ENCODE measurements around the gene CHRM4. TPM values are rescaled to one million over a fixed set of nuclear protein-coding genes. Genes with fewer than 3 reads are reported as not detected.

CHRM4 gene
- total RNA-seq, 1 donor from 2014 or later: not detected

DNA sequence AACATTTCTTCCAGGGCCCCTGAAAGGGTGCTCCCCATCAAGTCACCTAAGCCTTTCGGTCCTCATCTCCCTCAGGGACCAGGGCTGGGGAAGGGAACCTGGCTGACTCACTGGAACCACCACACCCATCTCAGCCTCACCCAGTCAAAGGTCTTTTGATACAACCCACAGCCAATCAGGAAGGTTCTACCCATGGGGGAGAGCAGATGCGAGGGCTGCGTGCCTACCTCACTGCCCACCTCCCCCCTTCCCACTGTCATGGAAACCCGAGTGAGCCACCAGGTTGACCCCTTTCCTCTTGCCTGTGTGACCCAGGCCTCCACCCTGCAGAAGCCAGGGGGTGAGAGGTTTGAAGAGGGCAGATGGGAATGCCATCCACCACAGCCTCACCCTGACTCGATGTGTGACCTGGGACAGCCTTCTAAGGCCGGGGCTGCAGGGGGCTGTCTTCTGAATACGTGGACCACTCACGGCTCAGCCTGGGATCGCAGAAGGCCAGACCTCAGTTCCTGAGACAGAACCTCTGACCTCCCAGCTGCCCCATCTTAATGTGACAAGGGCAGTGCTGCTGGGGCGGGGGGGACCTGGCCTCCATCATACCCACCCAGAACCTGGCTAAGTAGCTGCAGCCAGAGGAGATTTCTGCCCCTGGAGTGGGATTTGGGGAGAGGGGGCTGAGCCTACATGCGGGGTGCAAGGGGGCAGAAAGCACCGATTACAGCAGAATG lies 7.4 kb downstream of the CHRM4 start:
- no peak overlapping the region for H3K27ac ChIP-seq
- H3K27me3 ChIP-seq (ENCODE audit: low read depth): peaks cover 33% of the 10 kb centered on the region
- no peaks in the 10 kb centered on the region for H3K36me3 ChIP-seq
- TF ChIP-seq, protein P1, sequence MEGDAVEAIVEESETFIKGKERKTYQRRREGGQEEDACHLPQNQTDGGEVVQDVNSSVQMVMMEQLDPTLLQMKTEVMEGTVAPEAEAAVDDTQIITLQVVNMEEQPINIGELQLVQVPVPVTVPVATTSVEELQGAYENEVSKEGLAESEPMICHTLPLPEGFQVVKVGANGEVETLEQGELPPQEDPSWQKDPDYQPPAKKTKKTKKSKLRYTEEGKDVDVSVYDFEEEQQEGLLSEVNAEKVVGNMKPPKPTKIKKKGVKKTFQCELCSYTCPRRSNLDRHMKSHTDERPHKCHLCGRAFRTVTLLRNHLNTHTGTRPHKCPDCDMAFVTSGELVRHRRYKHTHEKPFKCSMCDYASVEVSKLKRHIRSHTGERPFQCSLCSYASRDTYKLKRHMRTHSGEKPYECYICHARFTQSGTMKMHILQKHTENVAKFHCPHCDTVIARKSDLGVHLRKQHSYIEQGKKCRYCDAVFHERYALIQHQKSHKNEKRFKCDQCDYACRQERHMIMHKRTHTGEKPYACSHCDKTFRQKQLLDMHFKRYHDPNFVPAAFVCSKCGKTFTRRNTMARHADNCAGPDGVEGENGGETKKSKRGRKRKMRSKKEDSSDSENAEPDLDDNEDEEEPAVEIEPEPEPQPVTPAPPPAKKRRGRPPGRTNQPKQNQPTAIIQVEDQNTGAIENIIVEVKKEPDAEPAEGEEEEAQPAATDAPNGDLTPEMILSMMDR (IDR thresholded peaks at IDR 0.05): no peak
- H3K4me3 ChIP-seq: no peak overlapping the region
- intact Hi-C loops (cut with DNase I): no loop called here
- DNase-seq (no peak), ATAC-seq (no peak)
- no peaks in the 10 kb centered on the region for H3K9me3 ChIP-seq
- peaks cover 13% of the 10 kb centered on the region for H3K4me1 ChIP-seq

DNA sequence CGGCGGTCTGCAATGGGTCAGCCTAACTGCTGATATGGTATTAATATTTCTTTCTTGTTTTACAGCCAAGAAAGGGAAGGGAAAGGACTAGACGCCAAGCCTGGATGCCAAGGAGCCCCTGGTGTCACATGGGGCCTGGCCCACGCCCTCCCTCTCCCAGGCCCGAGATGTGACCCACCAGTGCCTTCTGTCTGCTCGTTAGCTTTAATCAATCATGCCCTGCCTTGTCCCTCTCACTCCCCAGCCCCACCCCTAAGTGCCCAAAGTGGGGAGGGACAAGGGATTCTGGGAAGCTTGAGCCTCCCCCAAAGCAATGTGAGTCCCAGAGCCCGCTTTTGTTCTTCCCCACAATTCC lies 8.2 kb downstream of the CHRM4 start:
- TF ChIP-seq, protein P1 (IDR thresholded peaks at IDR 0.05): no peak
- Histone ChIP-seq H3K27ac (no peak overlapping the region), H3K9me3 (no peaks in the 10 kb centered on the region), H3K4me3 (no peak overlapping the region), H3K36me3 (no peaks in the 10 kb centered on the region), H3K4me1 (peaks cover 10% of the 10 kb centered on the region), H3K27me3 (ENCODE audit: low read depth) (peaks cover 26% of the 10 kb centered on the region)
- intact Hi-C loops (cut with DNase I): no loop called here
- DNase-seq: no peak
- ATAC-seq: no peak

DNA sequence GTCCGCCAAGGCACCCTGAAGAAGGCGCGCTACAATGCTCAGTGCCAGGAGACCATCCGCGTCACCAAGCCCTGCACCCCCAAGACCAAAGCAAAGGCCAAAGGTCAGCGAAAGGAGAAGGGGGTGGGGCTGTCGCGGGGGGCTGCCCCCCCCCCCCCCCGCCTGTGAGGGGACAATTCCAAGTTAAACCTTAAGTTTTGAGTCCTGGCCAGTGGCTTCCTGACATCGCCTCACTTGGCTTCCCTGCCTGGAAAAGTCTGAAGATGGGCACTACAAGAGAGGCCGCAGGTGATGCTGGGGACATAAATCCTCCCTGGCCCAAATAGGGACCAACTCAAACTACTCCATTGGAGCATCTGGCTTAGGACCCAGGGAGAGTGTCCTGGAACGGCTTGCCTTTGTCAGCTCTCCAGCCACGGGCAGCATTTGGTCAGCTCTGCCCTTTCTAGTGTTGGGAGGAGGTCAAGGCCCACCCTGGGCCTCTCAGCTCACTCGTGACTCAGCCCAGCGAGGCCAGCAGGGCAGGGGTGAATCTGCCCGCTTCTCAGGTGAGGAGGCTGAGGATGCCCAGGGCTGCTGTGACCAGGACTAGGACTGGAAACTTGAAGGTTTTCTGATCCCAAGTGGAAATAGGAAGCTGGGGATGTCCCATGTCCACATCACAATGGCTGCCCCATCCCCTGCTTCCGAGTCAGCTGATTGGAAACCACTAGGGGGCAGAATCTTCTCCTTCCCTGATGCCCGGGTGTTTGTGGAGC lies 8.8 kb downstream of the CHRM4 start:
- Histone ChIP-seq H3K27ac (no peak overlapping the region), H3K9me3 (no peaks in the 10 kb centered on the region), H3K4me1 (peaks cover 10% of the 10 kb centered on the region), H3K36me3 (no peaks in the 10 kb centered on the region), H3K4me3 (peak overlapping the region; percentile 85), H3K27me3 (ENCODE audit: low read depth) (peaks cover 20% of the 10 kb centered on the region)
- TF ChIP-seq, protein P1 (IDR thresholded peaks at IDR 0.05): peak; percentile 52
- DNase-seq (no peak), ATAC-seq (no peak)
- intact Hi-C loops (cut with DNase I): no loop called here

DNA sequence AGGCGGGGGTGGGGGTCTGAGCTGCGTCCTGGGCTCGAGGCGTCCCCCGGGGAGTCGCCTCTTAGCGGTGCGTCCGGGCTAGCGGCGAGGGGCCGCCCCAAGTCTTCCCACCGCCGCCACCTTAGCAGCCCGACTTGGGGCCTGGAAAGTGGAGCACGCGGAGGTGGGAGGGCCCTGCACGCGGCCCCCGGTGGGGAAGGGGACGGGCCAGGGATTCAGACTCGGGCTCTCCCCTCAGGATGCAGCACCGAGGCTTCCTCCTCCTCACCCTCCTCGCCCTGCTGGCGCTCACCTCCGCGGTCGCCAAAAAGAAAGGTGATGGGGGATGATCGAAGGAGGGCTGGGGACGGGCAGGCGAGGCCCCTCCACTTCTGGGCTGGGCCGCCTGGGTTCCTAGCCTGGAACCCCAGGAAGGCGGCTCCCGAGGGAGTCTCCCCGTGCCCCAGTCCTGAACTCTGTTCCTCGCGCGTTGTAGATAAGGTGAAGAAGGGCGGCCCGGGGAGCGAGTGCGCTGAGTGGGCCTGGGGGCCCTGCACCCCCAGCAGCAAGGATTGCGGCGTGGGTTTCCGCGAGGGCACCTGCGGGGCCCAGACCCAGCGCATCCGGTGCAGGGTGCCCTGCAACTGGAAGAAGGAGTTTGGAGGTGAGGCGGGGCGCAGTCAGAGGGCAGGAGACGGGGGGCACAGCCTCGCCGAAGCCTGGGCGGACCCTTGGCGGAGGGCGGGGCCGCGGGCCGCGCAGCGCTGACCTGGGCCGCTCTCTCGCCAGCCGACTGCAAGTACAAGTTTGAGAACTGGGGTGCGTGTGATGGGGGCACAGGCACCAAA lies 9.5 kb downstream of the CHRM4 start:
- Histone ChIP-seq H3K36me3 (peaks cover 3% of the 10 kb centered on the region), H3K4me3 (peak overlapping the region; percentile 85), H3K27me3 (ENCODE audit: low read depth) (peaks cover 12% of the 10 kb centered on the region), H3K27ac (no peak overlapping the region), H3K4me1 (peaks cover 10% of the 10 kb centered on the region), H3K9me3 (no peaks in the 10 kb centered on the region)
- DNase-seq (no peak), ATAC-seq (peak in 1 of 2 donors; percentile 2)
- intact Hi-C loops (cut with DNase I): no loop called here
- TF ChIP-seq, protein P1 (IDR thresholded peaks at IDR 0.05): no peak

DNA sequence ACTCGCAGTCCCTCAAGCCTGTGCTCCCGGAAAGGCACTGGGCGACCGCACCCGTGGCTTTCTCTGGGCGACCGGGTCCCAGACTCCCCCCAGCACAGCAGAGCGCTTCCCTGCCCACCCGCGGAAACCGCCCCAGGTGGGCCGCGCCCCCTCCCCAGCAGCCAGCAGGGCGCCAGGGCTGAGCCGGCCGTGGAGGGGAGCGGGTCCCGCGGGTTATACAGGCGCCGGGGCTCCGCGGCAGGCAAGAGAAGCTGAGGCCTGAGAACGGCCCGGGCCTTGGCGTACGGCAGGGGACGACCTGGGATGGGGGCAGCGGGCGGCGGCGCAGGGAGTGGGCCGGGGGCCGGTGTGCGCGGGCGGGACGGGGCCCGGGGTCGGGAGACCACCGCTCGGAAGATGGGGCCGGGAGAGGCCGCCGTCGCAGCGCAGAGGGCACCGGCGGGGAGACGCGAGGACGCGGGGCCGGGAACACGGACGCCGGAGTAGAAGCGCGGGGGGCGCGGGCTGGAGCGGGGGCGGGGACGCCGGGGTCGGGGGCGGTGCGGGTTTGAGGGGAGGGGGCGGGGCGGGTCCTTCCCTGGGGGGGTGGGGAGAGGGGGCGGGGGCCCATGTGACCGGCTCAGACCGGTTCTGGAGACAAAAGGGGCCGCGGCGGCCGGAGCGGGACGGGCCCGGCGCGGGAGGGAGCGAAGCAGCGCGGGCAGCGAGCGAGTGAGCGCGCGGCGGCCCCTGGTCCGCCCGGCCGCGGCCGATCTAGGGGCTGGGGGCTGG lies 10.3 kb downstream of the CHRM4 start, which contains the start of gene MDK:
TSS of gene MDK (plus strand) at position 622 of the 771 bp plus-strand sequence. CDS start 389 bp downstream, outside the sequence.
- intact Hi-C loops (cut with DNase I): no loop called here
- Histone ChIP-seq H3K9me3 (no peaks in the 10 kb centered on the region), H3K4me3 (peak within 1 kb of the TSS; percentile 85), H3K27me3 (ENCODE audit: low read depth) (peaks cover 4% of the 10 kb centered on the region), H3K27ac (peak within 1 kb of the TSS; percentile 76), H3K36me3 (peaks cover 11% of the 10 kb centered on the region), H3K4me1 (peaks cover 10% of the 10 kb centered on the region)
- ATAC-seq (peak; percentile 12 to 36), DNase-seq (peak; percentile 59)
- TF ChIP-seq, protein P1 (IDR thresholded peaks at IDR 0.05): no peak

All from lower lobe of right lung (tissue), 2 donors.